Hematopoietic multipotent progenitor cell treated with erythropoietin and hydrocortisone succinate and interleukin-3 and kit ligand, for 15 days (in vitro differentiated cells): ENCODE data around the gene TTC31.
"Not testable (repeated sequence)": the region's sequence is repeated elsewhere in the genome, so short reads cannot be mapped to it uniquely, and the experiment has no call there.

Source experiments
- DNase-seq: peaks from one replicate; pipeline ENCODE4 v3.0.0-alpha.2; 2015; ENCODE audit warnings: low spot score

Gene TTC31

DNA sequence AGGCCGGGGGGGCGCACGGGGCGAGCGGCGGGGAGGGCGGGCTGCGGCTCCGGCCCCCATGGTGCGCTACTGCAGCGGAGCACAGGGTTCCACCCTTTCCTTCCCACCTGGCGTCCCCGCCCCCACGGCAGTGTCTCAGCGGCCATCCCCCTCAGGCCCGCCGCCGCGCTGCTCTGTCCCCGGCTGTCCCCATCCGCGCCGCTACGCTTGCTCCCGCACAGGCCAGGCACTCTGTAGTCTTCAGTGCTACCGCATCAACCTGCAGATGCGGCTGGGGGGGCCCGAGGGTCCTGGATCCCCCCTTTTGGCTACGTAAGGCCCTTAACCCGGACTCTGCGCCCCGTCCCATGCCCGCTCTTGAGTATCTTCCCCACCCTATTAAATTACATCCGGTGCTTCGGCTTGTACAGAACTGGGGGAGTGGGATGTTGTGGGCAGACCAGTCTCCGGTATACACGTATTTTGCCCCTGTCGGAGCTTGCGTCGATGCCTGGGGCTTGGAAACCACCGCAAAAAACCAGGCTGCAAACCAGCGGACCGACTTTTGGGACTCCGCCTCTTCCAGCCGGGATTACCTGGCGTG is 25.2 kb upstream of the TTC31 start:
- DNase-seq, result peak; percentile 34

DNA sequence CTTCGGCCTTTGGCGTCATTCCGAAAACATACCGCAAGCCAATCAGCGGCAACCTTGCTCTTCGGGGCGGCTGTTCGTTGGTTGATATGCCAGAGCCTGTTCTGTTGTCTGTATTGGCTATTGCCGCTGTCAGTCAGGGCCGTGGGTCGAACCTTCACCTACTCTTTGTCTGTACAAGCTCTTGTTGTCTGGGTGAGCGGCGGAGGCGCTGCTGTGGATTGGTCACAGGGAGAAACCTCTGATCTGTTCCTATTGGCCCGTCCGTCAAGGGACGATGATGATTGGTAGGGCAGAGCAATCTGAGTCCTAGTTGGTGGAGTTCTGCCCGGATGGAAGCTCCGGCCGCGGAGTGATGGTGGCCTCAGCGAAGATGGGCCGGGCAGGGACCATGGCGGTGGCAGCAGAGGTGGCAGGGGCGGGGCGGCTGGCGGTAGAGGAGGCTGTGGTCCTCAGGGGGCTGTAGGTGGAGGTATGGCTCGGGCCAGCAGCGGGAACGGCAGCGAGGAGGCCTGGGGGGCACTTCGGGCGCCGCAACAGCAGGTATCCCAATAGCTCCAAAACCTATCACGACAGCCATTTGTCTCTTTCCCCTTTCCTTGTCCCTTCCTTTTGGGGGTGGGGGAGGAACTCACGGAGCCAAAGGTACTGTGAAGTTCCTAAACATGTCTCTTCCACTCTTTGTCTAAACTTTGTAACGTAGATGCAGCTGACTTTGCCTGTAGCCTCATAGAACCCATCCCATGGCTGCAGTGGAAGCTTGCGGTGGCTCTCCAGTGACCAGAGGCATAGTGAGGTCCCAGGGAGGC is 24.5 kb upstream of the TTC31 start, which contains the start of gene WBP1:
Gene WBP1 (plus strand): TSS at position 307 of the 806 bp plus-strand sequence. CDS start 165 bp downstream, at position 472.
- peak; percentile 99 for DNase-seq

DNA sequence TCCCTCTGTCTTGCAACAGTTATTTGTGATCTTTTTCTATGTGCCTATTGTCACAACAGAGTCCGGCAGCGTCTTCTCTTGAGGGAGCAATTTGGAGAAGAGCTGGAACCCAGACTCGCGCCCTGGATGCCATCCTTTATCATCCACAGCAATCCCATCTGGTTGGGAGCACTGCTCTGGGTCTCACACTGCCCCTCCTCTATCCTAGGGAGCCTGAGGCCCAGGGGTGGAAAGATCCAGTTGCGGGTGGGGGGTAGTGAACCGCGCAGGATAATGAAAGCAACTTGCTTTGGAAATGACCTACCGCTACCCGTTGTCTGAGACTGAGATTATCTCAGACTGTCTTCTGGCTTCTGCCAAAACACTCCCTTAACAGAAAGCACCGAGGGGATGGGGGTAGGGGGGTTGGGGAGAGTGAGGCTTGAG is 23.9 kb upstream of the TTC31 start:
- DNase-seq, result no peak

DNA sequence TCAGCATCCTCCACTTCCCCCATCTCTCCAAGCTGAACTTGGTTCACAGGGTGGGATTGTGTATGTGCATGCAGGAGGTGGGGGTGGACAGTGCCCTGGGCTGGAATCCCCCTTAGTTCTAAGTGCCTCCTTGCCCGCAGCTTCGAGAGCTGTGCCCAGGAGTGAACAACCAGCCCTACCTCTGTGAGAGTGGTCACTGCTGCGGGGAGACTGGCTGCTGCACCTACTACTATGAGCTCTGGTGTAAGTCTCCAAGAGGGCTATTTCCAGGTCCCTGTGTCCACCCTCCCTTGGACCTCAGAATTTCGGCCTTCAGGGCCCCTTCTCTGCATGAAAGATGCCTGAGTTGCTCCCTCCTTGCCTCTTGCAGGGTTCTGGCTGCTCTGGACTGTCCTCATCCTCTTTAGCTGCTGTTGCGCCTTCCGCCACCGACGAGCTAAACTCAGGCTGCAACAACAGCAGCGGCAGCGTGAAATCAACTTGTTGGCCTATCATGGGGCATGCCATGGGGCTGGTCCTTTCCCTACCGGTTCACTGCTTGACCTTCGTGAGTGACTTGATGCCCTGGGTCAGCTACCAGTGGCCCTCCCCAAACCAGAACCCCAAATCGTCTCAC is 23.3 kb upstream of the TTC31 start:
- not testable (repeated sequence) for DNase-seq

DNA sequence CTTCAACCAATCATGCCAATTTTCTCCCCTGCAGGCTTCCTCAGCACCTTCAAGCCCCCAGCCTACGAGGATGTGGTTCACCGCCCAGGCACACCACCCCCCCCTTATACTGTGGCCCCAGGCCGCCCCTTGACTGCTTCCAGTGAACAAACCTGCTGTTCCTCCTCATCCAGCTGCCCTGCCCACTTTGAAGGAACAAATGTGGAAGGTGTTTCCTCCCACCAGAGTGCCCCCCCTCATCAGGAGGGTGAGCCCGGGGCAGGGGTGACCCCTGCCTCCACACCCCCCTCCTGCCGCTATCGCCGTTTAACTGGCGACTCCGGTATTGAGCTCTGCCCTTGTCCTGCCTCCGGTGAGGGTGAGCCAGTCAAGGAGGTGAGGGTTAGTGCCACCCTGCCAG is 22.7 kb upstream of the TTC31 start:
- DNase-seq, result not testable (repeated sequence)

DNA sequence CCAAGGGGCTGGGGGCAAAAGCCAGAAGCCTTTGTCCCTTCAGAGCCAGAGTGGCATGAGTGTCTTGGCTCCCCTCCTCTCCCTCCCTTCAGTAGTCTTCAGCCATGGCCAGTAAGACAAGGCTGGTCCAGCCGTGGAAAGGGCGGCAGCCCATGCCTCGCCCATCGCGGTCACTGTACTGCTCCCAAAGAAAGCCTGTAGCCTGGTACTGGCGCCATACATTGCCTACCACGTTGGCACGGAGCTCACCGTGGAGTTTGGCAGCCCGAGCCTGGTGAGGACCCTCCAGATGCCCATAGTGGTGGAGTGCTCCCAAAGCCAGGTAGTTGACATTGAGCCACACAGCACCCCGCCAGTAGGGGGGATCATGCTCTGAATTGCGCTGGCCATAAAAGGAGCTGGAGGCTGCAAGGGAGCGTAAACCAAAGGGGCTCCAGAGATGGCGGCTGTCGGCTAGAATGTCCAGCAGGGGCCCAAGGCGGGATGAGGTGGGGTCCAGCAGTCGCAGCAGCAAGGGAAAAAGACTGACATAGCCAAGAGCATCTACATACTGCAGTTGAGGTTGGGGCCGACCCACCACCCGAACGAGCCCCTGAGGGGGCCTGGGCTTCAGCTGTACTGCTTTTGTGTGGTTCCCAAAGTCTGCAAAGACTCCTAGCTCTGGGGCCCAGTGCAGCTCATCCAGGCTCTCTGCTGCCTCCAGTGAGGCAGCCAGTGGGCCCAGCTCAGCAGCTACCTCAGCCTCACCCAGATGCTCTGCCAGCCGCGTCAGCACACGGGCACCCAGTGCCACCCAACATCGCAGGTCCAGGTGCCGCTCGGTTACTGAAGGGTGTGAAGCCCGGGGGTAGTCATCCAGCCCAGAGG is 21.5 kb upstream of the TTC31 start:
- DNase-seq, result no peak

DNA sequence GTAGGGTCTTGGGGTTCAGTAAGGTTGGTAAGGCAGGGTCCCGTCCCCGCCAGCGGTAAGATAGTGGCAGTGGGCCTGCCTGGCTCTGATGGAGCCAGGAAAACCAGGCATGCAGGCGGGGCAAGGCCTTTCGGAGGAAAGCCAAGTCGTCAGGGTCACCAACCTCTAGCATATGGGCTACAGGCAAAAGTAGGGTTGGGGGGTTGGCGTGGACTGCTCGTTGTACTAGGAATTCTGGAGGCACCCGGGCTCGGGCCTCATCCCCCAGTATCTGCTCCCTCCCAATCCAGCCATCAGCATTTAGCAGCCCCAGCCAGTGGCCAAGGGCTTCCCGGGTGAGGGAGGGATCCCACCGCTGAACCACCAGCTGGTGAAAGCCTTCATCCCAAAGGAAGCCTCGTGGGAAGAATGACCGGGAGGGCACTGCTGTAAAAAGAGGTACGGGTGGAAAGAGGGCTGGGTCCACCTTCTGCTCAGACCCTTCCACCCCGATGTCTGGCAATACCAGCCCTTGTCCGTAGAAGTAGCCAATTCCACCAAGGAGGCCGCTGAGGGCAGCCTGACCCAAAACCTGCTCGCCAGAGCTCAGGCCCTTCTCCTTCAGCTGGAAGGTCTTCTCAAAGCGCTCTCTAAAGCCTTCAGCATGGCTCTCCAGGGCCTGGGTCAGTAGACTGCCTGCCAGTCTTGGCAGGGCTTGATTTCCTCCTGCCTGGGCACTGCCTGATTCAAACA is 20.7 kb upstream of the TTC31 start:
- DNase-seq, result no peak

DNA sequence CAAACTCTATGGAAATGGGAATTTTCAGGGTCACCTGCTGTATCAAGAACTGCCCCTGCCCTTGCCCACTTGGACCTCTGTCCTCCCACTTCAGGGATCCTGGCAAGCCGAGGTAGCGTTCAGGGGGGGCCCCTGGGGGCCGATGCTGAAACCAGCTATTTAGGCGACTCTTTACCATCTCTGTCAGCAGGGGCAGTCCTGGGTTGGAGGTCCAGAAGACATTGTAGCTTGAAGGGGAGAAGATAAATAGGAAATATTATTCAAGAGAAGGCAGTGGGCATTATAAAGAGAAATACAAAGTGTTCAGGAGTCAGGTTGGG is 20.1 kb upstream of the TTC31 start:
- no peak for DNase-seq

DNA sequence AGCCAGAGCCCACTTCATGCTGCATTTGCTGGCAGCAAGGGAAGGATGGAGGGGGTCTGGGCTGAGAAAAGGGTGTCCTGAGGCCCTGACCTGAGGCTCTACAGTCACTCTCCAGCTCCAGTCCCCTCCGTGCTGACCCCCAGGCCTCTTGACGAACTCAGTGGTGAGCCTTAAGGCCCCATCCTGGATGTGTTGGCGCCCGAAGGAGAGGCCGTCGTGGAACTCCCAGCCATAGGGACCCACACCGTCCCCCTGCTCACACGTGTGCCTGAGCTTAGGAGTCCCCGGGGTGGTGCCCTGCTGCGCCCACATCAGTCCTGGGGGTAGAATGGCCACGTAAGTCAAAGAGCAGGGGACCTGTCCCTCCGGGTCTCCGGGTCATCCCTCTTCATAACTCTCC is 18.5 kb upstream of the TTC31 start:
- DNase-seq, result no peak

DNA sequence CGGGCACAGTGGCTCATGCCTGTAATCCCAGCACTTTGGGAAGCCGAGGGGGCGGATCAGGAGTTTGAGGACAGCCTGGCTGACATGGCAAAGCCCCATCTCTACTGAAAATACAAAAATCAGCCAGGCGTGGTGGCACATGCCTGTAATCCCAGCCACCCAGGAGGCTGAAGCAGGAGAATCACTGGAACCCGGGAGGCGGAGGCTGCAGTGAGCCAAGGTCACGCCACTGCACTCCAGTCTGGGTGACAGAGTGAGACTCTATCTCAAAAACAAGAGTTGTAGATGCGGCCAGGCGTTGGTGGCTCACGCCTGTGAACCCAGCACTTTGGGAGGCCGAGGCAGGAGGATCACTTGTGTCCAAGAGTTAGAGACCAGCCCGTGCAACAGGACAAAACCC is 12.1 kb upstream of the TTC31 start:
- not testable (repeated sequence) for DNase-seq

DNA sequence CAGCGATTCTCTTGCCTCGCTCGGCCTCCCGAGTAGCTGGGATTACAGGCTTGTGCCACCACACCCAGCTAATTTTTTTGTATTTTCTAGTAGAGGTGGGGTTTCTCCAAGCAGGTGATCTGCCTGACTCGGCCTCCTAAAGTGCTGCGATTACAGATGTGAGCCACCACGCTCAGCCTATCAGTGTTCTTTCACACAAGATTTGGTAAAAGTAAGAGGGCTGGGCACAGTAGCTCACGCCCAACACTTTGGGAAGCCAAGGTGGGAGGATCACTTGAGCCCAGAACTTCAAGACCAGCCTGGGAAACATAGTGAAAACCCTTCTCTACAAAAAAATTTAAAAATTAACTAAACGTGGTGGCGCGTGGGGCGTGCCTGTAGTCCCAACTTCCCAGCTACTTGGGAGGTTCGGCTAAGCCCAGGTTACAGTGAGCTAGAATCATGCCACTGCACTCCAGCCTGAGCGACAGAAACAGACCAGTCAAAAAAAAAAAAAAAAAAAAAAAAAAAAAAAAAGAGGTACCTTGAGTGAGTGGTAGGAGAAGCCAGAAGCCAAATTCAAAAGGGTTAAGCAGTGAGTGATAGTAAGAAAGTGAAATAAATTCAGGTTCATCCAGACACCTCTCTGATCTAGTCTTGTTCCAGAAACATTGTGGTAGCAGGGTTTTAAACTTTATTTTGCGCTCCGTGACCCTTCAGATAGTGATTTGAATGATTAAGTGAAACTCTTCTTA is 11.4 kb upstream of the TTC31 start:
- DNase-seq, result no peak

DNA sequence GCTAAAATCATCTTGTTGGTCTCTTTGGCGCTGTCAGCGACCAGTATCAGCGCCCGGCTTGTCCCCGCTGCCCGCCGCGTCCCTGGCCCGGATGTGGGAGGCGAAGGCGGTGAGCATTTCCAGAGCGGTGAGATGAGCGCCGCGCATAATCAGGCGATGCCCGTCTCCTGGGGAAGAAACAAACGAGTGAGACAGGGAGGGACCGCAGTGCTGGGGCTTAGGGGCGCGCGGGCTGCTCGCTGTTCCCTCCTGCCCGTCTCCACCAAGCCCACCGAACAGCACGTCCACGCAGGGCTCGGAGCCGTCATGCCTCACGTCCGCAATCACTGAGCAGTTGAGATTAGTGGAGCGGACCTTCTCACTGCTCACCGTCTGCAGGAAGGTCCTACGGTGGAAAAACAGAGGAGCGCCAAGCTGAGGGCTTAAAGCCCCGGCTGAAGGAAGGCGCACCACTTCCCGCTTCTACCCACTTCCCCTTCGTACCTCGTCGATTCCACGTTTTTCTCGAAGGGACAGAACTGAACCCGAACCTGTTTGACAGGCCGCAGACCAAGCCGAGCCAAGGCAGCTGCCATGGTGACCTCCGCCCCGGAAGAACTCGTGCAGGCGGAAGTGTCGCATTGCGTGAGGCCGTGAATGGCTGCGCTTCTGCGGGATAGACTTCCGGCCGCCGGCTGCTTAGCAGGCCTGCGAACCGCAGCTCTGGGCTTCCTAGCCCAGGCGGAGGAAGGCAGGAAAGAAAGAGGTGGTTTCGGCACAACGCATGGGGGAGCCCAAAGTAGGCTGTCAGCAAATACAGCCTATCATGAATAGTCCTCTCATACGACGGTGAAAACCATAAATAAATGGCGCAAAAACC is 10.6 kb upstream of the TTC31 start, which contains the start of gene MRPL53:
Gene MRPL53 (minus strand): TSS at position 595 of the 859 bp plus-strand sequence. CDS start 20 bp downstream, at position 575.
- DNase-seq, result peak; percentile 95

DNA sequence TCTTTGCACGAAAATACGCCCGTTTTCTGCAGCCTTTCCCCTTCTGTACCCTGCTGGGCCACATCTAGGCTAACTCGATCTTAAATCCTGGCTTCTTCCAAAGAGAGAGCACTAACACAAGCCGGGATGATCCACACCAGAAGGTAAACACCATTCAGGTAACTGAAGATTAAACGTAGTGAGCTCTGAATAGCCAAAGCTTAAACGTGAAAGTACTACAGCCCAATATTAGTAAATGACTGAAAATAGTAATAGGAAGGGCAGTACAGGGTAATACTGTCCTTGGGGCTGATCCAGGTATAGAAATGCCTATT is 10.0 kb upstream of the TTC31 start:
- no peak for DNase-seq

DNA sequence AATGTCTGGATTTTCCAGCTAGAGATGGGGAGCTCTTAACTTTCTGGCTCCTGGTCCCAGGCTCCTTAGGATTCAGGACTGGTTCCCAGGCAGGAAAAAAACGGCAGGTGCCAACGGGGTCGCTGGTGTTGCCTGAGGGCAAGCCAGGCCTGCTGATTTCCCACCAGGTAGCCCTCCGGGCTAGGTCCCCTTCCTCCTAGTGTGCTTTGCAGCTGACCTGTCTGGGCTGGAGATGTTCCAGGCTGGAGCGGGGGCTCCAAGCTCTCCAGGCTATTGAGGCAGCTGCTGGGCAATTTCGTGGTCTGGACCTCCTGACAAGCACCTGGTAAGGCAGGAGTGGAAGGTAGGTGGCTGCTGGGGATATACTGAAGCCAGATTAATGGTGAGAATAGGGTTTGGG is 8.4 kb upstream of the TTC31 start:
- DNase-seq, result no peak

DNA sequence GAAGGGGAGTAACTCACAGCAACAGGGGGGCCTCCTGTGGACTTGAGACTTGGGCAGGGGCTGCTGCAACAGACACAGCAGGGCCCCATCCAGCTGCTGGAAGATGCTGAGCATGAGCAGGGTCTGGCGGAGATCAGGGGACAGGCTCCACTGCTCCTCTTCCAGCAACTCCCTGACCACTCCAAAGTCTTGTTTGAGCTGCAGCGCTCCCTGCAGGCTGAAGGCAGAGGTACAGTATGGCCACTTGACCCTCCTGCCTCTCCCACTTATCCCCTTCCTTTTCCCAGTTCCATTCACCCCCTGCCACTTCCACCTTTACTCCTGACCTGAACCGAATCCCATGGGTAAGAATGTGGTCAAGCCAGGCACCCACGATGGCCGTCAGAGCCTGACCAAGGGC is 8.0 kb upstream of the TTC31 start:
- DNase-seq, result no peak

DNA sequence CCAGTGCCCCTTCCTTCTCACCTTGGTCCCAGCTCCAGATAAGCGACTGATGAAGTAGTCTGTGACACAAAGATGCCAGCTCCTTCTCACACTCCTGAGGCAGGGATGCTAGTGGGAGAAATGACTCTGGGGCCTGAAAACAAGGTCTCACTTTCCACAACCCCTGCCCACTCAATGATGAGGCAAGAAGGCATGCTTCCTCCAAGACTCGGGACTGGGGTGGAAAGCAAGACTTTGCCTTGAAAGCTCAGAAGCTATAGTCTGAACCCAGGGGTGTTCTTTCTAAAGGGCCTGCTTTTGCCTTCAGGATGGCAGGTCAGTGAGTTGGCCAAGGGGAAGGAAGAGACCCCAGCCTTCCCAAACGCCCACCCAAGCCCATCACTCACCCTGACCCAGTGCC is 1.4 kb upstream of the TTC31 start:
- DNase-seq, result no peak

DNA sequence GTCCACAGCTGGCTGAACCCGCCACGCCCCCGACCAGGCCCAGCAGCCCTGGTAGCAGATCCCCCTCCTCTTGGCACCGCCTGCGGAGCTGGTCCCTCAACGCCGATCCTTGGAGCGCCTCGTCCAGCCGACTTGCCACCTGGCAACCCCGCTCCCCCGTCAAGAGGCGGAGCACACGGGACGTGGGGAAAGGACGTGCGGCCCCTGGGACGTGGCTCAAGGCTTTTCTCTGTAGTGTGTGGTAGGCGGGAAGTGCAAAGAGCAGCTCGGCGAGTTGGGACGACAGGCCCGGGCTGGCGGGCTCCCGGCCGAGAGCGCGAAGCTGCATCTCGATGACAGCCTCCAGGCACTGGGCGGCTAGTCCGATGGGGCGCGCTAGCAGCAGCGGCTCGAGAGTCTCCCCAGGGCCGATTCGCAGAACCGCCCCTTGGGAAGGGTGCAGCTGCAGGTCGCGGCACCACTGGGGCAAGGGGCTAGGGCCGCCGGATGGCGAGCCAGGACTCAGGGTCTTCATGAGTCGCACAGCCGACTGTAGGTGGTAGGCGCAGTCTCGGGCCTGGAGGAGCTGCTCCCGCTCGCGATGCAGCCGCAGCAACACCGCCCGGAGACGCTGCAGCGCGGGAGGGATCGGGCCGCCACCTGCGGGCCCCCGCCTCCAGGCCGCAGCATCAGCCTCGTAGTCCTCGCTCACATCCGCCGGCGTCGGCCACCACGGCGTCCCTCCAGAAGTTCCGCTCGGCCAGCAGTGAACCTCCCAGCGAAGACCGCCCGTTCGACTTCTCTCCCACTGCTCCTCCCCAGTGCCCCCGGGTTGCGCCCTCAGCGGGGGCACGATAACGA is 700 bp upstream of the TTC31 start:
- DNase-seq, result peak; percentile 18

DNA sequence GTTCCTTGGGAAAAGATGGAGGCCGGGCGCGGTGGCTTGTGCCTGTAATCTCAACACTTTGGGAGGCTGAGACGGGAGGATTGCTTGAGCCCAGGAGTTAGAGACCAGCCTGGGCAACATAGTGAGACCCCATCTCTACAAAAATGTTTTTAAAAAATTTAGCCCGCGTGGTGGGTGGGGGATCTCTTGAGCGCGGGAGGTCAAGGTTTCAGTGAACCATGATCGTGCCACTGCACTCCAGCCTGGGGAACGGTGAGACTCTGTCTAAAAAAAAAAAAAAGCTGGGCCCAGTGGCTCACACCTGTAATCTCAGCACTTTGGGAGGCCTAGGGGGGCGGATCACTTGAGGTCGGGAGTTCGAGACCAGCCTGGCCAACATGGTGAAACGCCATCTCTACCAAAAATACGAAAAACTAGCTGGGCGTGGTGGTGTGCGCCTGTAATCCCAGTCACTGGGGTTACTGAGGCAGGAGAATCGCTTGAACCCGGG is 839 bp downstream of the TTC31 start:
- DNase-seq, result not testable (repeated sequence)

DNA sequence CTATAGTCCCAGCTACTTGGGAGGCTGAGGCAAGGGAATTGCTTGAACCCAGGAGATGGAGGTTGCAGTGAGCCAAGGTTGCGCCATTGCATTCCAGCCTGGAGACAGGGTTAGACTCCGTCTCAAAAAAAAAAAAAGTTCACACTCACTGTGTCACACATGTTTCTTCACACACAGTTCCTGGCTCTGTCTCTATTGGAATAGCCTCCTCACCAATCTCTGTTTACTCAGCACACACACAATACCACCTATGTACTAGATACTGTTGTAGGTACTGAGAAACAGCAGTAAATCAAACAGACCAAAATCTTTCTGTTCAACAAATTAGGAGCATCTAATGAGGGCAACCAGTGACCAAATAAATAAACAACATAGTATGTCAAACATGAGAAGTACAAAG is 3.3 kb downstream of the TTC31 start:
- DNase-seq, result no peak
